Gastrocnemius medialis (tissue), 4 donors: Measurements from ENCODE around the gene PDXK.

Experiments used
- CTCF ChIP-seq, 5 experiments: fragments of 450-650 bp in 3 of 5; fragments of 200-600 bp in 2 of 5; sonication (generic) in 2 of 5; IDR thresholded peaks in 4 of 5; conservative IDR thresholded peaks in 1 of 5; 1 replicate in 4 of 5; 2 replicates in 1 of 5; pipeline ENCODE4 v1.5.1; 2016 to 2019; ENCODE audit warnings: antibody characterized with exemption in 5 of 5, mild to moderate bottlenecking in 3 of 5, moderate library complexity in 3 of 5
- POLR2A ChIP-seq, 2 donors: fragments of 450-650 bp; IDR thresholded peaks; one replicate each; pipeline ENCODE4 v1.6.1; 2017; ENCODE audit warnings: antibody characterized with exemption in 2 of 2, mild to moderate bottlenecking in 2 of 2, moderate library complexity in 2 of 2

GRCh38 chr21:43727519-43728153, 8.7 kb downstream of the PDXK start:
- TF ChIP-seq CTCF (IDR thresholded peaks at IDR 0.05 in 4 of 5, conservative IDR thresholded peaks at IDR 0.05 in 1 of 5) (no peak), POLR2A (IDR thresholded peaks at IDR 0.05) (no peak)
